Subcutaneous abdominal adipose tissue (tissue), 5 donors: ENCODE data around the gene CES1.
"Not testable (repeated sequence)": the region's sequence is repeated elsewhere in the genome, so short reads cannot be mapped to it uniquely, and the experiment has no call there.

Source experiments
- H3K27ac ChIP-seq: one replicate; pipeline ENCODE4 v1.7.0; 2013; ENCODE audit warnings: low read depth, mild to moderate bottlenecking, inconsistent platforms, low read length, moderate library complexity
- H3K27me3 ChIP-seq, 5 donors: one replicate each; pipeline ENCODE4 v1.7.0; 2013; ENCODE audit warnings: low read length in 5 of 5, inconsistent platforms in 1 of 5; ENCODE audit not compliant: control insufficient read depth in 5 of 5, insufficient read depth in 4 of 5
- H3K36me3 ChIP-seq, 5 donors: one replicate each; pipeline ENCODE4 v1.7.0; 2013; ENCODE audit warnings: low read length in 5 of 5; ENCODE audit not compliant: control insufficient read depth in 5 of 5, insufficient read depth in 5 of 5
- H3K4me1 ChIP-seq, 5 donors: one replicate each; pipeline ENCODE4 v1.7.0; 2013; ENCODE audit warnings: low read length in 5 of 5, mild to moderate bottlenecking in 3 of 5, moderate library complexity in 1 of 5; ENCODE audit not compliant: control insufficient read depth in 5 of 5, insufficient read depth in 5 of 5
- H3K4me3 ChIP-seq, 5 donors: one replicate each; pipeline ENCODE4 v1.7.0; 2013; ENCODE audit warnings: low read length in 5 of 5, low read depth in 1 of 5
- H3K9ac ChIP-seq, 5 donors: one replicate each; pipeline ENCODE4 v1.7.0; 2013; ENCODE audit warnings: low read length in 5 of 5, mild to moderate bottlenecking in 4 of 5, moderate library complexity in 3 of 5
- H3K9me3 ChIP-seq, 5 donors: one replicate each; pipeline ENCODE4 v1.7.0; 2013; ENCODE audit warnings: low read length in 5 of 5; ENCODE audit not compliant: control insufficient read depth in 5 of 5
- donor health status: healthy.
- donor health status: healthy.
- donor health status: healthy.
- donor health status: healthy.
- donor health status: healthy.

The CES1 gene

GRCh38 chr16:55834049-55834448 is 1.2 kb upstream of the CES1 start:
- no peak overlapping the region for H3K4me3 ChIP-seq
- H3K27me3 ChIP-seq = no peaks in the 10 kb centered on the region
- no peaks in the 10 kb centered on the region for H3K36me3 ChIP-seq
- H3K4me1 ChIP-seq = peaks cover 5 to 46% (median 32%) of the 10 kb centered on the region in 5 donors
- no peaks in the 10 kb centered on the region for H3K9me3 ChIP-seq
- H3K9ac ChIP-seq = no peak overlapping the region
- no peak overlapping the region for H3K27ac ChIP-seq

- Histone ChIP-seq H3K27ac (peak overlapping the region; percentile 74), H3K4me3 (peak overlapping the region; percentile 54 to 71 (median 62)), H3K9me3 (no peaks in the 10 kb centered on the region), H3K36me3 (peaks cover 0 to 4% (median 3%) of the 10 kb centered on the region in 5 donors), H3K4me1 (peaks cover 5 to 55% (median 29%) of the 10 kb centered on the region in 5 donors), H3K27me3 (no peaks in the 10 kb centered on the region), H3K9ac (peak overlapping the region in 3 of 5 donors; percentile 31 to 46 (median 38))
Observed at GRCh38 chr16:55832425-55832772, 497 bp downstream of the CES1 start.

- H3K36me3 ChIP-seq = peaks cover 0 to 10% (median 4%) of the 10 kb centered on the region in 5 donors
- H3K9ac ChIP-seq = peak overlapping the region in 1 of 5 donors; percentile 13
- H3K9me3 ChIP-seq = no peaks in the 10 kb centered on the region
- H3K4me1 ChIP-seq = peaks cover 2 to 44% (median 18%) of the 10 kb centered on the region in 5 donors
- peak overlapping the region in 1 of 5 donors; percentile 11 for H3K4me3 ChIP-seq
- no peak overlapping the region for H3K27ac ChIP-seq
- no peaks in the 10 kb centered on the region for H3K27me3 ChIP-seq
Observed at GRCh38 chr16:55830658-55831294, 2.1 kb downstream of the CES1 start.

- H3K27me3 ChIP-seq, H3K27ac ChIP-seq, H3K9me3 ChIP-seq, H3K9ac ChIP-seq, H3K4me3 ChIP-seq: not testable (repeated sequence)
- Histone ChIP-seq H3K4me1 (peaks cover 0 to 37% (median 14%) of the 10 kb centered on the region in 5 donors), H3K36me3 (peaks cover 0 to 24% (median 10%) of the 10 kb centered on the region in 5 donors)
Observed at GRCh38 chr16:55829232-55829631, 3.7 kb downstream of the CES1 start.

- Histone ChIP-seq H3K36me3 (peaks cover 0 to 24% (median 10%) of the 10 kb centered on the region in 5 donors), H3K4me3 (no peak overlapping the region), H3K27me3 (no peaks in the 10 kb centered on the region), H3K9ac (no peak overlapping the region), H3K4me1 (peaks cover 0 to 37% (median 14%) of the 10 kb centered on the region in 5 donors), H3K27ac (no peak overlapping the region), H3K9me3 (no peaks in the 10 kb centered on the region)
Observed at GRCh38 chr16:55828680-55829079, 4.2 kb downstream of the CES1 start.

GRCh38 chr16:55825115-55825728 is 7.7 kb downstream of the CES1 start:
- peaks cover 7 to 50% (median 37%) of the 10 kb centered on the region in 5 donors for H3K36me3 ChIP-seq
- peaks cover 0 to 12% (median 0%) of the 10 kb centered on the region in 5 donors for H3K4me1 ChIP-seq
- no peak overlapping the region for H3K27ac ChIP-seq
- no peaks in the 10 kb centered on the region for H3K9me3 ChIP-seq
- H3K9ac ChIP-seq = no peak overlapping the region
- peaks cover 0 to 3% (median 0%) of the 10 kb centered on the region in 5 donors for H3K27me3 ChIP-seq
- no peak overlapping the region for H3K4me3 ChIP-seq

GRCh38 chr16:55824473-55825000 is 8.4 kb downstream of the CES1 start:
- Histone ChIP-seq H3K36me3 (peaks cover 7 to 55% (median 42%) of the 10 kb centered on the region in 5 donors), H3K9ac (no peak overlapping the region), H3K9me3 (no peaks in the 10 kb centered on the region), H3K27me3 (peaks cover 0 to 3% (median 0%) of the 10 kb centered on the region in 5 donors), H3K4me1 (peaks cover 0 to 12% (median 0%) of the 10 kb centered on the region in 5 donors), H3K4me3 (no peak overlapping the region), H3K27ac (no peak overlapping the region)

- no peak overlapping the region for H3K27ac ChIP-seq
Observed at GRCh38 chr16:55822280-55822810, 10.6 kb downstream of the CES1 start.

GRCh38 chr16:55821210-55821609 is 11.7 kb downstream of the CES1 start:
- Histone ChIP-seq H3K9ac (no peak overlapping the region), H3K9me3 (no peaks in the 10 kb centered on the region), H3K27me3 (peaks cover 0 to 3% (median 0%) of the 10 kb centered on the region in 5 donors), H3K36me3 (peaks cover 9 to 69% (median 57%) of the 10 kb centered on the region in 5 donors), H3K4me1 (peaks cover 0 to 4% (median 0%) of the 10 kb centered on the region in 5 donors), H3K27ac (no peak overlapping the region), H3K4me3 (no peak overlapping the region)

More at GRCh38 chr16:55822280-55822810, 10.6 kb downstream of the CES1 start:
- Histone ChIP-seq H3K27me3 (peaks cover 0 to 3% (median 0%) of the 10 kb centered on the region in 5 donors), H3K36me3 (peaks cover 10 to 63% (median 52%) of the 10 kb centered on the region in 5 donors), H3K4me1 (no peaks in the 10 kb centered on the region), H3K4me3 (no peak overlapping the region), H3K9ac (no peak overlapping the region), H3K9me3 (no peaks in the 10 kb centered on the region)

GRCh38 chr16:55820615-55821014 is 12.3 kb downstream of the CES1 start:
- Histone ChIP-seq H3K27me3 (peaks cover 0 to 3% (median 0%) of the 10 kb centered on the region in 5 donors), H3K36me3 (peaks cover 9 to 63% (median 57%) of the 10 kb centered on the region in 5 donors), H3K9ac (no peak overlapping the region), H3K4me1 (peaks cover 0 to 4% (median 0%) of the 10 kb centered on the region in 5 donors), H3K4me3 (no peak overlapping the region), H3K27ac (no peak overlapping the region), H3K9me3 (no peaks in the 10 kb centered on the region)
